Neural cell (in vitro differentiated cells): ENCODE measurements around the gene ZNF594. TPM values are rescaled to one million over a fixed set of nuclear protein-coding genes. Genes with fewer than 3 reads are reported as not detected.
"Not testable (repeated sequence)": the region's sequence is repeated elsewhere in the genome, so short reads cannot be mapped to it uniquely, and the experiment has no call there.

ENCODE experiments used
- H2AFZ ChIP-seq: fragments of 200-600, 300-800 bp; sonication (generic), shearing (Covaris generic); 2 replicates; pipeline ENCODE4 v1.6.0; 2014; ENCODE audit warnings: low read depth, mild to moderate bottlenecking, antibody characterized with exemption, low read length, moderate library complexity
- H3F3A ChIP-seq: fragments of 200-600 bp; shearing (Covaris generic); 2 replicates; pipeline ENCODE4 v1.6.1; 2016; ENCODE audit warnings: mild to moderate bottlenecking, moderate library complexity, mixed read lengths, antibody characterized with exemption, low read length; ENCODE audit not compliant: insufficient read depth, poor library complexity, severe bottlenecking
- H3K27ac ChIP-seq: fragments of 200-600, 300-800 bp; sonication (generic), shearing (Covaris generic); 2 replicates; pipeline ENCODE4 v1.5.1; 2014; ENCODE audit warnings: mild to moderate bottlenecking, low read length, moderate library complexity
- H3K27me3 ChIP-seq: fragments of 300-800, 200-600 bp; sonication (generic), shearing (Covaris generic); 2 replicates; pipeline ENCODE4 v1.6.0; 2014; ENCODE audit warnings: mild to moderate bottlenecking, low read depth, low read length, moderate library complexity; ENCODE audit not compliant: insufficient read depth
- H3K36me3 ChIP-seq: fragments of 300-800, 200-600 bp; sonication (generic), shearing (Covaris generic); 2 replicates; pipeline ENCODE4 v1.5.1; 2014; ENCODE audit warnings: mild to moderate bottlenecking, antibody characterized with exemption, low read length, moderate library complexity; ENCODE audit not compliant: insufficient read depth
- H3K4me2 ChIP-seq: fragments of 300-800, 200-600 bp; sonication (generic), shearing (Covaris generic); 2 replicates; pipeline ENCODE4 v1.6.0; 2014; ENCODE audit warnings: mild to moderate bottlenecking, low read length
- H3K4me3 ChIP-seq: fragments of 300-800, 200-600 bp; sonication (generic), shearing (Covaris generic); 2 replicates; pipeline ENCODE4 v1.5.1; 2014; ENCODE audit warnings: mild to moderate bottlenecking, low read length, moderate library complexity
- H3K79me2 ChIP-seq: fragments of 200-600 bp; shearing (Covaris generic); replicated peaks from 2 replicates; pipeline ENCODE4 v1.6.0; 2014; ENCODE audit warnings: mild to moderate bottlenecking, low read length, moderate library complexity; ENCODE audit not compliant: insufficient read depth
- H3K9ac ChIP-seq: fragments of 300-800, 200-600 bp; sonication (generic), shearing (Covaris generic); 2 replicates; pipeline ENCODE4 v1.6.1; 2016; ENCODE audit warnings: mild to moderate bottlenecking, low read length, mixed read lengths
- H3K9me2 ChIP-seq: fragments of 200-600 bp; shearing (Covaris generic); 2 replicates; pipeline ENCODE4 v1.6.1; 2016; ENCODE audit warnings: mild to moderate bottlenecking, low read length, mixed read lengths; ENCODE audit not compliant: insufficient read depth
- H3K9me3 ChIP-seq: fragments of 200-600, 300-800 bp; sonication (generic), shearing (Covaris generic); 2 replicates; pipeline ENCODE4 v1.6.1; 2016; ENCODE audit warnings: mild to moderate bottlenecking, mixed run types, low read length, moderate library complexity, mixed read lengths
- H4K20me1 ChIP-seq: fragments of 200-600 bp; shearing (Covaris generic); 2 replicates; pipeline ENCODE4 v1.6.1; 2016; ENCODE audit warnings: mild to moderate bottlenecking, mixed run types; ENCODE audit not compliant: insufficient read depth
- EP300 ChIP-seq: fragments of 450-650 bp; conservative IDR thresholded peaks from 2 replicates; pipeline ENCODE4 v1.6.1; 2014; ENCODE audit warnings: antibody characterized with exemption, mild to moderate bottlenecking, moderate library complexity; ENCODE audit not compliant: poor library complexity, severe bottlenecking
- EZH2 ChIP-seq: fragments of 200-600, 300-800 bp; shearing (Covaris generic), sonication (generic); IDR thresholded peaks from 2 replicates; pipeline ENCODE4 v1.6.1; 2014; ENCODE audit warnings: antibody characterized with exemption, low read length, borderline replicate concordance, mild to moderate bottlenecking; ENCODE audit not compliant: insufficient read depth, poor library complexity, severe bottlenecking
- MXI1 ChIP-seq: fragments of 450-650 bp; conservative IDR thresholded peaks from 2 replicates; pipeline ENCODE4 v1.6.1; 2014; ENCODE audit warnings: antibody characterized with exemption, mild to moderate bottlenecking; ENCODE audit not compliant: poor library complexity, severe bottlenecking
- POLR2AphosphoS5 ChIP-seq: IDR thresholded peaks from 2 replicates; pipeline ENCODE4 v1.6.1; 2012
- RAD21 ChIP-seq: fragments of 450-650 bp; conservative IDR thresholded peaks from 2 replicates; pipeline ENCODE4 v1.6.1; 2014; ENCODE audit warnings: antibody characterized with exemption, mild to moderate bottlenecking, moderate library complexity
- SMC3 ChIP-seq: fragments of 450-650 bp; conservative IDR thresholded peaks from 2 replicates; pipeline ENCODE4 v1.6.1; 2014; ENCODE audit warnings: antibody characterized with exemption, mild to moderate bottlenecking, moderate library complexity; ENCODE audit not compliant: poor library complexity
- TAF1 ChIP-seq: IDR thresholded peaks from 2 replicates; pipeline ENCODE4 v1.6.1; 2012; ENCODE audit warnings: low read depth
- polyA plus RNA-seq: library from polyadenylated mRNA; depleted of rRNA; stranded (reverse); fragments of >200 nt; gene quantifications from 2 replicates; pipeline ENCODE4 v1.2.3, GENCODE V29; 2014
- TF ChIP-seq, protein P1 (sequence below): fragments of 450-650 bp; IDR thresholded peaks from 2 replicates; pipeline ENCODE4 v1.5.1; 2014; ENCODE audit warnings: antibody characterized with exemption, mild to moderate bottlenecking, moderate library complexity; ENCODE audit not compliant: poor library complexity, severe bottlenecking
- TF ChIP-seq, protein P2 (sequence below): IDR thresholded peaks from 2 replicates; pipeline ENCODE4 v1.6.1; 2012; ENCODE audit warnings: borderline replicate concordance

The ZNF594 gene
- polyA plus RNA-seq, 1 donor from 2014 or later: 28.2 TPM

DNA sequence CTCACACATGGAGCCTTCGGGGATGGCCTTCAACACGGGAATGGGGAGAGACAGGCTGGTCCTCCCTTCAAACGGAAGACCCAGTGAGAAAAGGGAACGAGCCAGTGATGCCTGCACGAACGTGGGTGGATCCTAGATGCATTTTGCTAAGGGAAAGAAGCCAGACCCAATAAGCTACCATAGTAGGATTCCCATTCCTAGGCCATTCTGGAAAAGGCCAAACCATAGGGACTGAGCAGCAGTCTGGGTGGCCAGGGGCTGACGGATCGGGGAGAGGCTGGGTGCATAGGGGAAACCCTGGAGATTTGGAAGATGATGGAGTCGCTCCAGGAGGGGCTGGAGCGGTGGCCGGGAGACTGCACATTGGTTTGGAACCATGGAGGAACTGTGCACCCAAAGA is 57.1 kb downstream of the ZNF594 start:
- H3F3A ChIP-seq, H3K4me3 ChIP-seq, H3K9ac ChIP-seq, H3K9me2 ChIP-seq, H3K27ac ChIP-seq, H3K27me3 ChIP-seq, H2AFZ ChIP-seq, H3K79me2 ChIP-seq, H3K4me2 ChIP-seq, H4K20me1 ChIP-seq, H3K36me3 ChIP-seq, H3K9me3 ChIP-seq: not testable (repeated sequence)

DNA sequence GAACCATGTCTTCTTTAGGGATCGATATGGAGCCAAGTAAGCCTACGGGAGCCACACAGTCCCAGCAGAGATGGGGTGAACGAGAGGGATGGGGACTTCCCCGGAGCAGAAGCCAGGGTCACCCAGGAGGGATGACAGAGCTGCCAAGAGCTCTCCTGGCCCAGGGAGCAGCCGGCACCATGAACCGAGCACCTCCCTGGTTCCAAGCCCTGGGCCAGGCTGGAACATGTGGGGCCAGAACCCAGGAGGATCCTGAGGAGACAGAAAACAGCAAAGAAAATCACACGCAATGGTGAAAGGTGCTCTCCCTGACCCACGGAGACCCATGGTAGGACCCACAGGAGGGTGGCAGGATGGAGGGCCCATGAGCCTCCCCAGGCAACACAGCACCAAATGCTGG is 57.7 kb downstream of the ZNF594 start:
- H3F3A ChIP-seq, H3K79me2 ChIP-seq, H2AFZ ChIP-seq, H3K27ac ChIP-seq, H3K36me3 ChIP-seq, H4K20me1 ChIP-seq, H3K4me3 ChIP-seq, H3K27me3 ChIP-seq, H3K9me3 ChIP-seq, H3K4me2 ChIP-seq, H3K9ac ChIP-seq, H3K9me2 ChIP-seq: not testable (repeated sequence)

DNA sequence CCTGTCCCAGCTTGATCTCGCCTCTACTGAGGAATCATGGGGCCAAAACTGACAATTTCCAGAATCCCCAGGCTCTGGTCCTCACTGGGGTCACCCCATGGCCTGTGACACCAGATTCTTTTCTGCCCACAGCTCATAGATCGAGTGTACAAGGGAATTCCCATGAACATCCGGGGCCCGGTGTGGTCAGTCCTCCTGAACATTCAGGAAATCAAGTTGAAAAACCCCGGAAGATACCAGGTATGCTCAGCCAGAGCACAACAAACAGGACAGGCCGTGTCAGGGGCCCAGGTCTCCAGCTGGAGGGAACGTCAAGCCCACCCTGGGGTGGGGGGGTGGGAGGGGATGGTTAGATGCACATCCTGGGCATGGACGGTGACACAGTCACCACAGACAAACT is 58.4 kb downstream of the ZNF594 start:
- no peaks in the 10 kb centered on the region for H3K9me2 ChIP-seq
- H3K27ac ChIP-seq: no peak overlapping the region
- no peaks in the 10 kb centered on the region for H3K36me3 ChIP-seq
- no peak overlapping the region for H3K4me2 ChIP-seq
- H3K79me2 ChIP-seq: no peaks in the 10 kb centered on the region
- no peak for TF ChIP-seq EP300
- TF ChIP-seq, protein P1, sequence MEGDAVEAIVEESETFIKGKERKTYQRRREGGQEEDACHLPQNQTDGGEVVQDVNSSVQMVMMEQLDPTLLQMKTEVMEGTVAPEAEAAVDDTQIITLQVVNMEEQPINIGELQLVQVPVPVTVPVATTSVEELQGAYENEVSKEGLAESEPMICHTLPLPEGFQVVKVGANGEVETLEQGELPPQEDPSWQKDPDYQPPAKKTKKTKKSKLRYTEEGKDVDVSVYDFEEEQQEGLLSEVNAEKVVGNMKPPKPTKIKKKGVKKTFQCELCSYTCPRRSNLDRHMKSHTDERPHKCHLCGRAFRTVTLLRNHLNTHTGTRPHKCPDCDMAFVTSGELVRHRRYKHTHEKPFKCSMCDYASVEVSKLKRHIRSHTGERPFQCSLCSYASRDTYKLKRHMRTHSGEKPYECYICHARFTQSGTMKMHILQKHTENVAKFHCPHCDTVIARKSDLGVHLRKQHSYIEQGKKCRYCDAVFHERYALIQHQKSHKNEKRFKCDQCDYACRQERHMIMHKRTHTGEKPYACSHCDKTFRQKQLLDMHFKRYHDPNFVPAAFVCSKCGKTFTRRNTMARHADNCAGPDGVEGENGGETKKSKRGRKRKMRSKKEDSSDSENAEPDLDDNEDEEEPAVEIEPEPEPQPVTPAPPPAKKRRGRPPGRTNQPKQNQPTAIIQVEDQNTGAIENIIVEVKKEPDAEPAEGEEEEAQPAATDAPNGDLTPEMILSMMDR: no peak
- TF ChIP-seq, protein P2, sequence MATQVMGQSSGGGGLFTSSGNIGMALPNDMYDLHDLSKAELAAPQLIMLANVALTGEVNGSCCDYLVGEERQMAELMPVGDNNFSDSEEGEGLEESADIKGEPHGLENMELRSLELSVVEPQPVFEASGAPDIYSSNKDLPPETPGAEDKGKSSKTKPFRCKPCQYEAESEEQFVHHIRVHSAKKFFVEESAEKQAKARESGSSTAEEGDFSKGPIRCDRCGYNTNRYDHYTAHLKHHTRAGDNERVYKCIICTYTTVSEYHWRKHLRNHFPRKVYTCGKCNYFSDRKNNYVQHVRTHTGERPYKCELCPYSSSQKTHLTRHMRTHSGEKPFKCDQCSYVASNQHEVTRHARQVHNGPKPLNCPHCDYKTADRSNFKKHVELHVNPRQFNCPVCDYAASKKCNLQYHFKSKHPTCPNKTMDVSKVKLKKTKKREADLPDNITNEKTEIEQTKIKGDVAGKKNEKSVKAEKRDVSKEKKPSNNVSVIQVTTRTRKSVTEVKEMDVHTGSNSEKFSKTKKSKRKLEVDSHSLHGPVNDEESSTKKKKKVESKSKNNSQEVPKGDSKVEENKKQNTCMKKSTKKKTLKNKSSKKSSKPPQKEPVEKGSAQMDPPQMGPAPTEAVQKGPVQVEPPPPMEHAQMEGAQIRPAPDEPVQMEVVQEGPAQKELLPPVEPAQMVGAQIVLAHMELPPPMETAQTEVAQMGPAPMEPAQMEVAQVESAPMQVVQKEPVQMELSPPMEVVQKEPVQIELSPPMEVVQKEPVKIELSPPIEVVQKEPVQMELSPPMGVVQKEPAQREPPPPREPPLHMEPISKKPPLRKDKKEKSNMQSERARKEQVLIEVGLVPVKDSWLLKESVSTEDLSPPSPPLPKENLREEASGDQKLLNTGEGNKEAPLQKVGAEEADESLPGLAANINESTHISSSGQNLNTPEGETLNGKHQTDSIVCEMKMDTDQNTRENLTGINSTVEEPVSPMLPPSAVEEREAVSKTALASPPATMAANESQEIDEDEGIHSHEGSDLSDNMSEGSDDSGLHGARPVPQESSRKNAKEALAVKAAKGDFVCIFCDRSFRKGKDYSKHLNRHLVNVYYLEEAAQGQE: no peak
- TF ChIP-seq TAF1: no peak
- no peak for TF ChIP-seq POLR2AphosphoS5
- TF ChIP-seq EZH2: no peak
- TF ChIP-seq RAD21: no peak
- no peak for TF ChIP-seq MXI1
- no peak for TF ChIP-seq SMC3
- H3K9me3 ChIP-seq: no peaks in the 10 kb centered on the region
- no peak overlapping the region for H2AFZ ChIP-seq
- no peak overlapping the region for H3K4me3 ChIP-seq
- no peaks in the 10 kb centered on the region for H3F3A ChIP-seq
- H4K20me1 ChIP-seq: no peaks in the 10 kb centered on the region
- no peaks in the 10 kb centered on the region for H3K27me3 ChIP-seq
- H3K9ac ChIP-seq: no peak overlapping the region

DNA sequence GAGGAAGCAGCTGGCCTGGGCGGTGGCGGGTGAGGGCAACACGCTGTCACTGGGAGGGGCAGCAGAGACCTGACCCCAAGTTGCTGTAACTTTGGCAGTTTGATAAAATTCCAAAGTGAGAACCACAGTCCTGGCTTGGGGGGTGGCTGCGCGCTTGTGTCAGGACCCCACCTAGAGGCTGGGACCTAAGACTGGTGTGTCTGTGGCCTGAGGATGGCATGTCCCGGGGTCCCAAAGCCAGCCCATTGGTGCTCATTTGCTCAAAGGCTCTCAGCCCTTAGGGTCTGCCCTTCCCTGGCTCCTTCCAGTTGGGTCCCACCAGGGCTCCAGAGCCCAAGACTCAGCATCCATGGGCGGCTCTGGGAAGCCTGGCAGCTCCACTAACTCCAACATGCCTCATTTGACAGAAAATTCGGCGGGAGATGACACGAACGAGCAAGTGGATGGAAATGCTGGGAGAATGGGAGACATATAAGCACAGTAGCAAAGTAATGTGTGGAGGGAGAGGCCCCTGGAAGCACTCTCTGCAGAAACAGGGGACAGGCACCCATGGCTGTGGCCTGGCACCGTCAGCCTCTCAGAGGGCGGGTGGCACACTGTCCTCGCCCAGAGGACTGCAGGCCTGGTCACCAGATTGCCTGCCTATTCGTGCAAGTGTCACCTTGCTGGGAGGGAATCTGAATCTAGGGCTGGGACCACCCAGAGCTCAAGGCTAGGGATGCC is 59.0 kb downstream of the ZNF594 start:
- not testable (repeated sequence) for H3K27ac ChIP-seq, H3K4me2 ChIP-seq, H4K20me1 ChIP-seq, H2AFZ ChIP-seq, H3K9me3 ChIP-seq, H3K4me3 ChIP-seq, H3K27me3 ChIP-seq, H3K36me3 ChIP-seq, H3K9ac ChIP-seq, H3K79me2 ChIP-seq, H3F3A ChIP-seq, H3K9me2 ChIP-seq

DNA sequence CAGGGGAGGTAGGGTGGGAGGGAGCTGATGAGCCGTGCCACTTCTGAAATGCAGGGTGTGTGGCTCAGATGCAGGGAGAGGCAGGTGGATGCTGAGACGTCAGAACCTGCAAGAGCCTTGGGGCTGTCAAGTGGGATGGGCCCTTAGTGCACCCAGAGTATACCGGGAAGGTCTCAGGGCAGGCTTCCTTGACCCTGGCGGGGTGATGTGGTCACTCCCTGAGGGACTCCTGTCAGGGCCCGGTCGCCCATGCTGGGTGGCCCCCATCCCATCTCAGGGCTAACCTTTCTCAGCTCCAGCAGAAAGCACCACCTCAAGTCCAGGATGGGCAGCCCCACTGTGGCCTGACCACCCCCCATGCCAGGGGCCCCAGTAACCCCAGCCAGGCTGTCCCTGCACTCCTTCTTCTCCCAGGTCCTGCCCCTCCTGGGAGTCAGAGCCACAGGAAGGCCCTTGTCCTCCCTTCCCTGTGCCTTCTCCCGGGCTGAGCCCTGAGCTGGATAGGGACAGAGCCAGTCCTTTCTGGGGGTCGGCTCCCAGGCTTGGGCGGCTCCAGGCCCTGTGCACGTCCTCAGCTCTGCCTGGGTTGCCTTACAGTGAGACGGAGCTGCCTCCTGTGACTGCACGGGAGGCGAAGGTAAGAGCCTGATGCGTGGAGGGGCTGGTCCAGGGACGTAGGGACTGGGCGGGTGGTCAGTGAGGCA is 59.7 kb downstream of the ZNF594 start:
- not testable (repeated sequence) for H3K4me2 ChIP-seq, H3K9ac ChIP-seq, H3K9me3 ChIP-seq, H4K20me1 ChIP-seq, H3F3A ChIP-seq, H3K4me3 ChIP-seq, H3K27me3 ChIP-seq, H3K79me2 ChIP-seq, H2AFZ ChIP-seq, H3K36me3 ChIP-seq, H3K9me2 ChIP-seq, H3K27ac ChIP-seq
